GM21737 (cell line): ENCODE measurements around the gene C2CD4D.
A peak's percentile ranks its signal among the peaks of the same experiment; 100 is the strongest.

Experiments used
- ATAC-seq: cut with Tn5 transposase; IDR thresholded peaks from one replicate; pipeline ENCODE4 v1.9.1; 2021; ENCODE audit warnings: mild to moderate bottlenecking, moderate library complexity; ENCODE audit not compliant: unreplicated experiment

C2CD4D gene

GRCh38 chr1:151790940-151791651 is 48.5 kb downstream of the C2CD4D start:
- no peak for ATAC-seq

GRCh38 chr1:151790071-151790939 is 49.3 kb downstream of the C2CD4D start, which contains the start of gene TDRKH:
TDRKH (minus strand) TSS chr1:151790500; CDS start chr1:151783022, 7,478 bp downstream.
- peak; percentile 97 for ATAC-seq
